SK-N-SH treated with all-trans-retinoic acid at 6 μM for 48 hours (cell line): ENCODE results near the gene NUDT4.

ENCODE experiments used
- ATAC-seq: fragments of 200-7000 bp; cut with Tn5 transposase; 3 replicates; pipeline ENCODE4 v1.9.1; 2020; ENCODE audit warnings: mild to moderate bottlenecking, moderate library complexity
- ARNTL ChIP-seq: fragments of 450-650 bp; formaldehyde crosslinking; IDR thresholded peaks from 2 replicates; pipeline ENCODE4 v1.5.0; 2020; ENCODE audit warnings: low read depth, mild to moderate bottlenecking, moderate library complexity, borderline replicate concordance
- BACH2 ChIP-seq: fragments of 250-450 bp; sonication (Bioruptor Pico); IDR thresholded peaks from 2 replicates; pipeline ENCODE4 v1.9.0; 2021; ENCODE audit warnings: mild to moderate bottlenecking, borderline replicate concordance
- CSDC2 ChIP-seq: fragments of 250-450 bp; sonication (Bioruptor Pico); IDR thresholded peaks from 2 replicates; pipeline ENCODE4 v1.5.0; 2020; ENCODE audit warnings: mild to moderate bottlenecking, moderate library complexity
- GLIS3 ChIP-seq: fragments of 250-450 bp; sonication (Bioruptor Pico); IDR thresholded peaks from 2 replicates; pipeline ENCODE4 v1.5.0; 2020; ENCODE audit warnings: mild to moderate bottlenecking, moderate library complexity
- OSR1 ChIP-seq: fragments of 250-450 bp; sonication (Bioruptor Pico); IDR thresholded peaks from 2 replicates; pipeline ENCODE4 v1.8.0; 2022; ENCODE audit warnings: moderate library complexity, mild to moderate bottlenecking, inconsistent platforms
- PPARA ChIP-seq: fragments of 250-450 bp; sonication (Bioruptor Pico); IDR thresholded peaks from 2 replicates; pipeline ENCODE4 v1.5.0; 2020; ENCODE audit warnings: mild to moderate bottlenecking, borderline replicate concordance
- RARB ChIP-seq: fragments of 250-450 bp; sonication (Bioruptor Pico); IDR thresholded peaks from 2 replicates; pipeline ENCODE4 v1.8.0; 2021; ENCODE audit warnings: mild to moderate bottlenecking, moderate library complexity
- SNAI2 ChIP-seq: fragments of 250-450 bp; sonication (Bioruptor Pico); IDR thresholded peaks from 2 replicates; pipeline ENCODE4 v1.5.0; 2020; ENCODE audit warnings: mild to moderate bottlenecking, moderate library complexity
- TCF4 ChIP-seq: fragments of 250-450 bp; sonication (Bioruptor Pico); IDR thresholded peaks from 2 replicates; pipeline ENCODE4 v1.8.0; 2021; ENCODE audit warnings: mild to moderate bottlenecking, moderate library complexity, borderline replicate concordance
- ZC3H10 ChIP-seq: fragments of 250-450 bp; sonication (Bioruptor Pico); IDR thresholded peaks from 2 replicates; pipeline ENCODE4 v1.5.1; 2021; ENCODE audit warnings: mild to moderate bottlenecking, moderate library complexity
- ZNF565 ChIP-seq: fragments of 450-650 bp; formaldehyde crosslinking; conservative IDR thresholded peaks from 2 replicates; pipeline ENCODE4 v1.5.0; 2020; ENCODE audit warnings: low read depth, mild to moderate bottlenecking, moderate library complexity
- ZNF8 ChIP-seq: fragments of 450-650 bp; formaldehyde crosslinking; IDR thresholded peaks from 2 replicates; pipeline ENCODE4 v1.5.0; 2020; ENCODE audit warnings: mild to moderate bottlenecking, moderate library complexity
- TF ChIP-seq, protein P1 (sequence below): fragments of 250-450 bp; sonication (Bioruptor Pico); IDR thresholded peaks from 2 replicates; pipeline ENCODE4 v1.8.0; 2020; ENCODE audit warnings: mild to moderate bottlenecking, moderate library complexity, borderline replicate concordance
- TF ChIP-seq, protein P2 (sequence below): fragments of 250-450 bp; sonication (Bioruptor Pico); IDR thresholded peaks from 2 replicates; pipeline ENCODE4 v1.5.1; 2020; ENCODE audit warnings: low read depth, mild to moderate bottlenecking, moderate library complexity
- TF ChIP-seq, protein P3 (sequence below): fragments of 250-450 bp; sonication (Bioruptor Pico); IDR thresholded peaks from 2 replicates; pipeline ENCODE4 v1.5.1; 2021; ENCODE audit warnings: mild to moderate bottlenecking, moderate library complexity
- TF ChIP-seq, protein P4 (sequence below): fragments of 250-450 bp; sonication (Bioruptor Pico); IDR thresholded peaks from 2 replicates; pipeline ENCODE4 v1.8.0; 2021; ENCODE audit warnings: low read depth, mild to moderate bottlenecking, moderate library complexity, borderline replicate concordance

Gene NUDT4

DNA sequence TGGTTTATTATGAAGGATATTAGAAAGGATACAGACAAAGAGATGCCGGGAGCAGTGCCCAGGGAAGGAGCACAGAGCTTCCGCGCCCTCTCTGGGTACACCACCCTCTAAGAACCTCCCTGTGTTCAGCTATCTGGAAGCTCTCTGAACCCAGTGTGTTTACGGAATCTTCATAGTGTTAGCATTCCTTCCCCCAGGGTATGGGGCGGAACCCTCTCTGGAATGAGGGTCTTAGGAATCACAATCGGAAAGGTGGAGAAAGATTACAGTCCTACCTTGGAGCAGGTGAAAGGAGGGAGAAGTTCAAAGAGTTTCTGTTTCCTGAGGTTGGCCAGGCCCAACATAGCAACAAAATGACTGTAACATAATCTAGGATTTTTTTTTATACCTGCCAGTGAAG, 6.8 kb upstream of the NUDT4 start:
- no peak for ATAC-seq
- TF ChIP-seq BACH2 (CRISPR knock-in tag) (no peak), ZNF8 (CRISPR knock-in tag) (no peak), ZNF565 (CRISPR knock-in tag) (no peak), ARNTL (CRISPR knock-in tag) (no peak), TCF4 (no peak), OSR1 (no peak), GLIS3 (CRISPR knock-in tag) (no peak), CSDC2 (CRISPR knock-in tag) (no peak)
- TF ChIP-seq, protein P1, sequence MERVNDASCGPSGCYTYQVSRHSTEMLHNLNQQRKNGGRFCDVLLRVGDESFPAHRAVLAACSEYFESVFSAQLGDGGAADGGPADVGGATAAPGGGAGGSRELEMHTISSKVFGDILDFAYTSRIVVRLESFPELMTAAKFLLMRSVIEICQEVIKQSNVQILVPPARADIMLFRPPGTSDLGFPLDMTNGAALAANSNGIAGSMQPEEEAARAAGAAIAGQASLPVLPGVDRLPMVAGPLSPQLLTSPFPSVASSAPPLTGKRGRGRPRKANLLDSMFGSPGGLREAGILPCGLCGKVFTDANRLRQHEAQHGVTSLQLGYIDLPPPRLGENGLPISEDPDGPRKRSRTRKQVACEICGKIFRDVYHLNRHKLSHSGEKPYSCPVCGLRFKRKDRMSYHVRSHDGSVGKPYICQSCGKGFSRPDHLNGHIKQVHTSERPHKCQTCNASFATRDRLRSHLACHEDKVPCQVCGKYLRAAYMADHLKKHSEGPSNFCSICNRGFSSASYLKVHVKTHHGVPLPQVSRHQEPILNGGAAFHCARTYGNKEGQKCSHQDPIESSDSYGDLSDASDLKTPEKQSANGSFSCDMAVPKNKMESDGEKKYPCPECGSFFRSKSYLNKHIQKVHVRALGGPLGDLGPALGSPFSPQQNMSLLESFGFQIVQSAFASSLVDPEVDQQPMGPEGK = no peak
- TF ChIP-seq, protein P2, sequence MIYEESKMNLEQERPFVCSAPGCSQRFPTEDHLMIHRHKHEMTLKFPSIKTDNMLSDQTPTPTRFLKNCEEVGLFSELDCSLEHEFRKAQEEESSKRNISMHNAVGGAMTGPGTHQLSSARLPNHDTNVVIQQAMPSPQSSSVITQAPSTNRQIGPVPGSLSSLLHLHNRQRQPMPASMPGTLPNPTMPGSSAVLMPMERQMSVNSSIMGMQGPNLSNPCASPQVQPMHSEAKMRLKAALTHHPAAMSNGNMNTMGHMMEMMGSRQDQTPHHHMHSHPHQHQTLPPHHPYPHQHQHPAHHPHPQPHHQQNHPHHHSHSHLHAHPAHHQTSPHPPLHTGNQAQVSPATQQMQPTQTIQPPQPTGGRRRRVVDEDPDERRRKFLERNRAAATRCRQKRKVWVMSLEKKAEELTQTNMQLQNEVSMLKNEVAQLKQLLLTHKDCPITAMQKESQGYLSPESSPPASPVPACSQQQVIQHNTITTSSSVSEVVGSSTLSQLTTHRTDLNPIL (CRISPR knock-in tag) = no peak
- TF ChIP-seq, protein P3, sequence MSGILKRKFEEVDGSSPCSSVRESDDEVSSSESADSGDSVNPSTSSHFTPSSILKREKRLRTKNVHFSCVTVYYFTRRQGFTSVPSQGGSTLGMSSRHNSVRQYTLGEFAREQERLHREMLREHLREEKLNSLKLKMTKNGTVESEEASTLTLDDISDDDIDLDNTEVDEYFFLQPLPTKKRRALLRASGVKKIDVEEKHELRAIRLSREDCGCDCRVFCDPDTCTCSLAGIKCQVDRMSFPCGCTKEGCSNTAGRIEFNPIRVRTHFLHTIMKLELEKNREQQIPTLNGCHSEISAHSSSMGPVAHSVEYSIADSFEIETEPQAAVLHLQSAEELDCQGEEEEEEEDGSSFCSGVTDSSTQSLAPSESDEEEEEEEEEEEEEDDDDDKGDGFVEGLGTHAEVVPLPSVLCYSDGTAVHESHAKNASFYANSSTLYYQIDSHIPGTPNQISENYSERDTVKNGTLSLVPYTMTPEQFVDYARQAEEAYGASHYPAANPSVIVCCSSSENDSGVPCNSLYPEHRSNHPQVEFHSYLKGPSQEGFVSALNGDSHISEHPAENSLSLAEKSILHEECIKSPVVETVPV (CRISPR knock-in tag) = no peak
- TF ChIP-seq, all 23 proteins: peak for 0

DNA sequence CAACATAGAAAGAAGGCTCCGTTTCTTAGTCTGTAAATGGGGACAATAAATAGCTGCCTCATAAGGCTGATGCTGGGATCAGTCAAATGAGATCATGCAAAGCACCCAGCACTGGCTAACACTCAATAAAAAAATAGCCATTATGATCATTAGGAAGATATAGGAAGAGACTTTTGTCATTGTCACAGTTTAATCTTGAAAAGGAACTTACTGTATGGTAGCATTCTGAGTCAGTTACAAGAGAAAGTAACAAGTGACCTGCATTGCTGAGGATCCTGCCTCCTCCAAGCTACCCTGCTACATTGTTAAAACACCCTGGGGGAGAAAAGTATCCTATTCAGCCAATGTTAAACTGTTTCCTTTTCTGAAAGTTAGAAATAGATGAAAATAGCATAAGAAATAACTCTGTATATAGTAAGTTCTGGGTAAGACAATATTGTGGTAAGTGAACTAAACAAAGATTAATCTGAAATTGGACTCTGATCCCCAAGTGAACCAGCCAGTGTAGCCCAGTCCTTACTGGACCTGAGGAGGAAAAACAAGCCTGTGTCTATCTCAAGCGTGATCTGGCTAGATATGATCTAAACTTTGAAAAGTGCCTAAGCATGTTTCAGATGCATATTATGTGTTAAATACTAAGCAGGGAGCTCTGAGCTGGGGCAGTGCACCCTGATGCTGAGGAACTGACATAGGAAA, 3.6 kb upstream of the NUDT4 start:
- no peak for ATAC-seq
- TF ChIP-seq SNAI2 (CRISPR knock-in tag) (no peak), OSR1 (no peak), ZC3H10 (CRISPR knock-in tag) (no peak), PPARA (no peak), ZNF8 (CRISPR knock-in tag) (no peak), RARB (CRISPR knock-in tag) (no peak)
- TF ChIP-seq, protein P1 = no peak
- TF ChIP-seq, protein P2 (CRISPR knock-in tag) = no peak
- TF ChIP-seq, protein P4, sequence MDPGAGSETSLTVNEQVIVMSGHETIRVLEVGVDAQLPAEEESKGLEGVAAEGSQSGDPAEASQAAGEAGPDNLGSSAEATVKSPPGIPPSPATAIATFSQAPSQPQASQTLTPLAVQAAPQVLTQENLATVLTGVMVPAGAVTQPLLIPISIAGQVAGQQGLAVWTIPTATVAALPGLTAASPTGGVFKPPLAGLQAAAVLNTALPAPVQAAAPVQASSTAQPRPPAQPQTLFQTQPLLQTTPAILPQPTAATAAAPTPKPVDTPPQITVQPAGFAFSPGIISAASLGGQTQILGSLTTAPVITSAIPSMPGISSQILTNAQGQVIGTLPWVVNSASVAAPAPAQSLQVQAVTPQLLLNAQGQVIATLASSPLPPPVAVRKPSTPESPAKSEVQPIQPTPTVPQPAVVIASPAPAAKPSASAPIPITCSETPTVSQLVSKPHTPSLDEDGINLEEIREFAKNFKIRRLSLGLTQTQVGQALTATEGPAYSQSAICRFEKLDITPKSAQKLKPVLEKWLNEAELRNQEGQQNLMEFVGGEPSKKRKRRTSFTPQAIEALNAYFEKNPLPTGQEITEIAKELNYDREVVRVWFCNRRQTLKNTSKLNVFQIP (CRISPR knock-in tag) = no peak
- TF ChIP-seq, protein P3 (CRISPR knock-in tag) = no peak
- TF ChIP-seq, all 23 proteins: peak for 0

DNA sequence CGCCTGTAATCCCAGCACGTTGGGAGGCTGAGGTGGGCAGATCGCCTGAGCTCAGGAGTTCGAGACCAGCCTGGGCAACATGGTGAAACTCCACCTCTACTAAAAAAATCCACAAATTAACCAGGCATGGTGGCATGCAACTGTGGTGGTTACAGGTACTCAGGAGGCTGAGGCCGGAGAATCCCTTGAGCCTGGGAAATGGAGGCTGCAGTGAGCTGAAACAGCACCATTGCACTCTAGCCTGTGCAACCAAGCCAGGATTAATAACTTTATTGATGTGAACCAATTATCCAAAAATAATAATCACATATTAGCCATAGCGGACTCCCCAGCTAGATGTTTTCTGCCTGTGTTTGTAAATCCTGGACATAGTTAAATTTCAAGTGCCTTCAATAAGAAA, 1.8 kb upstream of the NUDT4 start:
- no peak for TF ChIP-seq ZNF565 (CRISPR knock-in tag)
- ATAC-seq = no peak
